GM18502 (cell line): ENCODE measurements around the gene CYTH1.

ENCODE experiments used
- ATAC-seq: cut with Tn5 transposase; IDR thresholded peaks from one replicate; pipeline ENCODE4 v1.9.1; 2021; ENCODE audit warnings: mild to moderate bottlenecking; ENCODE audit not compliant: unreplicated experiment, poor library complexity

CYTH1 gene

GRCh38 chr17:78806451-78806850, 24.4 kb upstream of the CYTH1 start:
- no peak for ATAC-seq

- no peak for ATAC-seq
These were observed 23.2 kb upstream of the CYTH1 start for GRCh38 chr17:78805301-78805700.

- no peak for ATAC-seq
These were observed 22.7 kb upstream of the CYTH1 start for GRCh38 chr17:78804777-78805176.

GRCh38 chr17:78803186-78803845, 21.2 kb upstream of the CYTH1 start:
- ATAC-seq: no peak

- ATAC-seq: no peak
These were observed 20.4 kb upstream of the CYTH1 start for GRCh38 chr17:78802459-78802858.

GRCh38 chr17:78802008-78802407, 19.9 kb upstream of the CYTH1 start:
- no peak for ATAC-seq

GRCh38 chr17:78800132-78800931, 18.3 kb upstream of the CYTH1 start:
- no peak for ATAC-seq

GRCh38 chr17:78798695-78799559, 16.9 kb upstream of the CYTH1 start:
- no peak for ATAC-seq

- no peak for ATAC-seq
These were observed 15.9 kb upstream of the CYTH1 start for GRCh38 chr17:78797691-78798585.

GRCh38 chr17:78797213-78797612, 15.1 kb upstream of the CYTH1 start:
- ATAC-seq: no peak

- no peak for ATAC-seq
These were observed 14.4 kb upstream of the CYTH1 start for GRCh38 chr17:78796517-78796900.

GRCh38 chr17:78795861-78796516, 13.9 kb upstream of the CYTH1 start:
- no peak for ATAC-seq

- ATAC-seq: no peak
These were observed 13.0 kb upstream of the CYTH1 start for GRCh38 chr17:78794864-78795640.

GRCh38 chr17:78794399-78794798, 12.3 kb upstream of the CYTH1 start:
- no peak for ATAC-seq

GRCh38 chr17:78793968-78794367, 11.9 kb upstream of the CYTH1 start:
- no peak for ATAC-seq

- ATAC-seq: no peak
These were observed 11.3 kb upstream of the CYTH1 start for GRCh38 chr17:78793415-78793814.

GRCh38 chr17:78791840-78792709, 10.0 kb upstream of the CYTH1 start:
- ATAC-seq: no peak

- ATAC-seq: no peak
These were observed 8.5 kb upstream of the CYTH1 start for GRCh38 chr17:78790552-78790951.
